ENCODE data around the gene CCDC93. TPM values are rescaled to one million over a fixed set of nuclear protein-coding genes. Genes with fewer than 3 reads are reported as not detected.

Gene CCDC93
- total and polyA plus RNA-seq, 2 of the 4 experiments (the other 2 are of a cell fraction), result 8.1 to 17.2 TPM

- Histone ChIP-seq H2BK120ac (ENCODE audit: low read depth, low read length) (no peak overlapping the region), H4K8ac (ENCODE audit: low read depth in 2 of 2, low read length in 2 of 2) (no peak overlapping the region), H3K18ac (ENCODE audit: low read depth, low read length) (no peak overlapping the region), H2BK20ac (ENCODE audit: low read depth, low read length) (no peak overlapping the region), H4K5ac (ENCODE audit: low read depth, low read length) (no peak overlapping the region), H4K91ac (ENCODE audit: insufficient read depth, low read depth, low read length) (no peak overlapping the region), H3K9me1 (ENCODE audit: insufficient read depth, low read length) (no peaks in the 10 kb centered on the region), H2BK5ac (ENCODE audit: low read depth, low read length, poor library complexity, severe bottlenecking) (no peak overlapping the region), H3K56ac (ENCODE audit: extremely low read depth, insufficient read depth, low read length) (no peak overlapping the region), H3K27ac (ENCODE audit: insufficient read depth, low read length) (no peak overlapping the region), H3K9me3 (ENCODE audit: control insufficient read depth, insufficient read depth, low read length) (no peaks in the 10 kb centered on the region), H3K4me2 (ENCODE audit: low read depth, low read length) (no peak overlapping the region), H3K4me3 (ENCODE audit: insufficient read depth, low read depth, low read length) (no peak overlapping the region), H3K36me3 (ENCODE audit: control insufficient read depth, insufficient read depth, low read length) (no peaks in the 10 kb centered on the region), H2BK15ac (ENCODE audit: low read depth, low read length) (no peak overlapping the region), H3K23ac (ENCODE audit: low read depth, low read length) (no peak overlapping the region), H3K14ac (replicated peaks; ENCODE audit: low read depth, low read length) (no peak overlapping the region), H2AFZ (replicated peaks; ENCODE audit: low read length, poor library complexity) (no peak overlapping the region), H3K79me1 (ENCODE audit: low read depth in 1 of 2, low read length in 2 of 2) (no peaks in the 10 kb centered on the region), H2AK9ac (replicated peaks; ENCODE audit: low read depth, low read length, poor library complexity) (no peak overlapping the region), H2AK5ac (ENCODE audit: low read depth, low read length) (no peak overlapping the region), H3K4me1 (ENCODE audit: control insufficient read depth, insufficient read depth, low read length) (no peaks in the 10 kb centered on the region), H3K9ac (ENCODE audit: low read depth, low read length) (no peak overlapping the region), H3K27me3 (ENCODE audit: control insufficient read depth, insufficient read depth, low read length) (peaks cover 32% of the 10 kb centered on the region), H4K20me1 (ENCODE audit: insufficient read depth, low read length) (no peaks in the 10 kb centered on the region), H3K4ac (ENCODE audit: low read depth, low read length) (no peak overlapping the region)
- 20% methylated on average over 2 of the region's 7 CpGs; no CpG with 5 or more reads in 1 of the 2 experiments for WGBS, 2 experiments (ENCODE audit: extremely low coverage in 2 of 2, insufficient read length in 1 of 2)
- CTCF ChIA-PET, result interaction anchor here (0.7 kb wide), 1 partner anchor 227 kb away, joined by 4 read pairs; no protein-coding TSS in a partner anchor
- no peak for TF ChIP-seq BHLHE40 (IDR thresholded peaks at IDR 0.05; ENCODE audit: low read depth, low read length)
- TF ChIP-seq RCOR1 (IDR thresholded peaks at IDR 0.05; ENCODE audit: insufficient replicate concordance, low read length), result no peak
- no peak for TF ChIP-seq SMC3 (IDR thresholded peaks at IDR 0.05; ENCODE audit: low read depth, low read length)
- no peak for TF ChIP-seq RAD21 (IDR thresholded peaks at IDR 0.05; ENCODE audit: low read length)
- no peak for TF ChIP-seq MAZ (IDR thresholded peaks at IDR 0.05; ENCODE audit: borderline replicate concordance, low read depth, low read length)
- no peak for TF ChIP-seq POLR2A (IDR thresholded peaks at IDR 0.05; ENCODE audit: low read depth, low read length)
- TF ChIP-seq, protein P1, sequence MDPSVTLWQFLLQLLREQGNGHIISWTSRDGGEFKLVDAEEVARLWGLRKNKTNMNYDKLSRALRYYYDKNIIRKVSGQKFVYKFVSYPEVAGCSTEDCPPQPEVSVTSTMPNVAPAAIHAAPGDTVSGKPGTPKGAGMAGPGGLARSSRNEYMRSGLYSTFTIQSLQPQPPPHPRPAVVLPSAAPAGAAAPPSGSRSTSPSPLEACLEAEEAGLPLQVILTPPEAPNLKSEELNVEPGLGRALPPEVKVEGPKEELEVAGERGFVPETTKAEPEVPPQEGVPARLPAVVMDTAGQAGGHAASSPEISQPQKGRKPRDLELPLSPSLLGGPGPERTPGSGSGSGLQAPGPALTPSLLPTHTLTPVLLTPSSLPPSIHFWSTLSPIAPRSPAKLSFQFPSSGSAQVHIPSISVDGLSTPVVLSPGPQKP (IDR thresholded peaks at IDR 0.05; ENCODE audit: borderline replicate concordance, low read depth, low read length), result no peak
- no peak for TF ChIP-seq MAFK (IDR thresholded peaks at IDR 0.05; ENCODE audit: low read depth, low read length)
- TF ChIP-seq, protein P2, sequence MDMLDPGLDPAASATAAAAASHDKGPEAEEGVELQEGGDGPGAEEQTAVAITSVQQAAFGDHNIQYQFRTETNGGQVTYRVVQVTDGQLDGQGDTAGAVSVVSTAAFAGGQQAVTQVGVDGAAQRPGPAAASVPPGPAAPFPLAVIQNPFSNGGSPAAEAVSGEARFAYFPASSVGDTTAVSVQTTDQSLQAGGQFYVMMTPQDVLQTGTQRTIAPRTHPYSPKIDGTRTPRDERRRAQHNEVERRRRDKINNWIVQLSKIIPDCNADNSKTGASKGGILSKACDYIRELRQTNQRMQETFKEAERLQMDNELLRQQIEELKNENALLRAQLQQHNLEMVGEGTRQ (IDR thresholded peaks at IDR 0.05; ENCODE audit: low read depth, low read length), result no peak
- TF ChIP-seq MXI1 (IDR thresholded peaks at IDR 0.05; ENCODE audit: borderline replicate concordance, low read depth, low read length), result no peak
- no peak for TF ChIP-seq RFX5 (IDR thresholded peaks at IDR 0.05; ENCODE audit: low read depth, low read length)
- no peak for TF ChIP-seq NFE2L2 (IDR thresholded peaks at IDR 0.05; ENCODE audit: low read depth, low read length)
- no peak for TF ChIP-seq CTCF (conservative IDR thresholded peaks at IDR 0.05; ENCODE audit: low read depth, low read length)
- DNase-seq, result no peak
- dilution Hi-C loops (cut with HindIII; ENCODE audit: low sequenced_read_pairs, unreplicated experiment) (no loop called here), intact Hi-C loops (cut with micrococcal nuclease) (no loop called here), in situ Hi-C loops (cut with MboI; ENCODE audit: low sequenced_read_pairs) (no loop called here)
- ATAC-seq (ENCODE audit: low read depth), result no peak
- BruUV-seq (replicated peaks), result no TSS peak
- POLR2A ChIA-PET (ENCODE audit: unreplicated experiment), result no interaction called here
Measured at GRCh38 chr2:118053681-118054080, 39.8 kb upstream of the CCDC93 start.

Data from IMR-90 (cell line).